DND-41 (cell line): ENCODE data around the gene ZNF275.

Experiments
- ATAC-seq: fragments of 200-7000 bp; cut with Tn5 transposase; 3 replicates; pipeline ENCODE4 v1.9.1; 2021; ENCODE audit warnings: low read depth; ENCODE audit not compliant: insufficient read depth
- DNase-seq: peaks from one replicate; pipeline ENCODE4 v3.0.0-alpha.2; 2020
- H2AFZ ChIP-seq: 2 replicates; pipeline ENCODE4 v1.6.0; 2012; ENCODE audit warnings: low read depth, low read length
- H3K27ac ChIP-seq: 2 replicates; pipeline ENCODE4 v1.5.1; 2012; ENCODE audit warnings: low read length, inconsistent platforms
- H3K27me3 ChIP-seq: fragments of 200-600 bp; sonication (generic); 2 replicates; pipeline ENCODE4 v1.6.0; 2012; ENCODE audit warnings: low read length, mild to moderate bottlenecking, inconsistent platforms; ENCODE audit not compliant: insufficient read depth, poor library complexity
- H3K36me3 ChIP-seq: 2 replicates; pipeline ENCODE4 v1.5.1; 2012; ENCODE audit warnings: low read length, inconsistent platforms; ENCODE audit not compliant: insufficient read depth
- H3K4me1 ChIP-seq: 2 replicates; pipeline ENCODE4 v1.5.1; 2012; ENCODE audit warnings: mild to moderate bottlenecking, low read length; ENCODE audit not compliant: insufficient read depth
- H3K4me2 ChIP-seq: 2 replicates; pipeline ENCODE4 v1.6.0; 2012; ENCODE audit warnings: mild to moderate bottlenecking, moderate library complexity, low read length, inconsistent platforms; ENCODE audit not compliant: insufficient read depth
- H3K4me3 ChIP-seq, 2 experiments: fragments of 200-600 bp in 1 of 2; shearing (Covaris generic) in 1 of 2; 2 replicates each; pipeline ENCODE4 v1.5.1; 2012 to 2016; ENCODE audit warnings: inconsistent platforms in 2 of 2, low read length in 2 of 2, mild to moderate bottlenecking in 2 of 2, low read depth in 1 of 2, moderate library complexity in 1 of 2
- H3K79me2 ChIP-seq: 2 replicates; pipeline ENCODE4 v1.6.0; 2012; ENCODE audit warnings: low read length, inconsistent platforms; ENCODE audit not compliant: insufficient read depth
- H3K9ac ChIP-seq: 2 replicates; pipeline ENCODE4 v1.6.0; 2012; ENCODE audit warnings: low read depth, mild to moderate bottlenecking, inconsistent platforms, low read length, moderate library complexity
- H3K9me3 ChIP-seq: 2 replicates; pipeline ENCODE4 v1.5.1; 2012; ENCODE audit warnings: low read length, moderate library complexity, mild to moderate bottlenecking, inconsistent platforms; ENCODE audit not compliant: insufficient read depth, severe bottlenecking
- H4K20me1 ChIP-seq: 2 replicates; pipeline ENCODE4 v1.6.0; 2012; ENCODE audit warnings: low read length; ENCODE audit not compliant: insufficient read depth
- EZH2 ChIP-seq: IDR thresholded peaks from 3 replicates; pipeline ENCODE4 v1.6.1; 2012; ENCODE audit warnings: borderline replicate concordance, low read depth, mild to moderate bottlenecking, moderate library complexity, low read length, inconsistent platforms; ENCODE audit not compliant: severe bottlenecking
- TF ChIP-seq, protein P1 (sequence below): IDR thresholded peaks from 2 replicates; pipeline ENCODE4 v1.5.1; 2012; ENCODE audit warnings: borderline replicate concordance, low read length, moderate library complexity, mild to moderate bottlenecking; ENCODE audit not compliant: poor library complexity, severe bottlenecking; ENCODE audit errors: extremely low read depth

Gene ZNF275

DNA sequence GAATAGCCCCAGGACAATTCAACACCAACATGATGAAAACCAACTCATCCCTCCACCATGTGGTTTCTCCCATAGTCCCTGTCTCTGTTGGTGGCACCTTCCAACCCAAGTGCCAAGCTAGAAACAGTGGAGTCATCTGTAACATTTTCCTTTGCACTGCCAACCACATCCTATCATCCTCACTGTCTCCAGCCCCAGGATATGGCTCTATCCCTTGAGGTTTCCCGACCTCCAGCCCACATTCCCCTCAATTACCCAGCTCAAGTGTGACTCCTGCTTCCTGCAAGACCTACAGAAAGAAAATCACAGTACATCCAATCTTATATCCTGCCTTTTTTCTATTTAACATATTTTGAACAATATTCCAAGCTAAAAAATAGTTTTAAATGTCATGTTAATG, 36.6 kb upstream of the ZNF275 start:
- no peak overlapping the region for H2AFZ ChIP-seq
- no peak for DNase-seq
- no peak overlapping the region for H3K27ac ChIP-seq
- no peak for ATAC-seq
- no peaks in the 10 kb centered on the region for H3K36me3 ChIP-seq
- H3K4me3 ChIP-seq: no peak overlapping the region
- TF ChIP-seq, protein P1, sequence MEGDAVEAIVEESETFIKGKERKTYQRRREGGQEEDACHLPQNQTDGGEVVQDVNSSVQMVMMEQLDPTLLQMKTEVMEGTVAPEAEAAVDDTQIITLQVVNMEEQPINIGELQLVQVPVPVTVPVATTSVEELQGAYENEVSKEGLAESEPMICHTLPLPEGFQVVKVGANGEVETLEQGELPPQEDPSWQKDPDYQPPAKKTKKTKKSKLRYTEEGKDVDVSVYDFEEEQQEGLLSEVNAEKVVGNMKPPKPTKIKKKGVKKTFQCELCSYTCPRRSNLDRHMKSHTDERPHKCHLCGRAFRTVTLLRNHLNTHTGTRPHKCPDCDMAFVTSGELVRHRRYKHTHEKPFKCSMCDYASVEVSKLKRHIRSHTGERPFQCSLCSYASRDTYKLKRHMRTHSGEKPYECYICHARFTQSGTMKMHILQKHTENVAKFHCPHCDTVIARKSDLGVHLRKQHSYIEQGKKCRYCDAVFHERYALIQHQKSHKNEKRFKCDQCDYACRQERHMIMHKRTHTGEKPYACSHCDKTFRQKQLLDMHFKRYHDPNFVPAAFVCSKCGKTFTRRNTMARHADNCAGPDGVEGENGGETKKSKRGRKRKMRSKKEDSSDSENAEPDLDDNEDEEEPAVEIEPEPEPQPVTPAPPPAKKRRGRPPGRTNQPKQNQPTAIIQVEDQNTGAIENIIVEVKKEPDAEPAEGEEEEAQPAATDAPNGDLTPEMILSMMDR: no peak
- no peaks in the 10 kb centered on the region for H3K79me2 ChIP-seq
- H3K4me2 ChIP-seq: no peak overlapping the region
- H4K20me1 ChIP-seq: no peaks in the 10 kb centered on the region
- H3K9me3 ChIP-seq: no peaks in the 10 kb centered on the region
- peaks cover 4% of the 10 kb centered on the region; the same call in 1 of the 2 replicates for H3K4me1 ChIP-seq
- H3K27me3 ChIP-seq: no peaks in the 10 kb centered on the region
- H3K9ac ChIP-seq: no peak overlapping the region

GRCh38 chrX:153299855-153300254, 34.1 kb upstream of the ZNF275 start:
- Histone ChIP-seq H3K4me2 (no peak overlapping the region), H3K27me3 (no peaks in the 10 kb centered on the region), H4K20me1 (no peaks in the 10 kb centered on the region), H3K9me3 (no peaks in the 10 kb centered on the region), H3K79me2 (no peaks in the 10 kb centered on the region), H2AFZ (no peak overlapping the region), H3K4me1 (no peaks in the 10 kb centered on the region), H3K27ac (no peak overlapping the region), H3K36me3 (no peaks in the 10 kb centered on the region), H3K9ac (no peak overlapping the region), H3K4me3 (no peak overlapping the region)
- DNase-seq (no peak), ATAC-seq (no peak)
- no peak for TF ChIP-seq EZH2
- TF ChIP-seq, protein P1: no peak

DNA sequence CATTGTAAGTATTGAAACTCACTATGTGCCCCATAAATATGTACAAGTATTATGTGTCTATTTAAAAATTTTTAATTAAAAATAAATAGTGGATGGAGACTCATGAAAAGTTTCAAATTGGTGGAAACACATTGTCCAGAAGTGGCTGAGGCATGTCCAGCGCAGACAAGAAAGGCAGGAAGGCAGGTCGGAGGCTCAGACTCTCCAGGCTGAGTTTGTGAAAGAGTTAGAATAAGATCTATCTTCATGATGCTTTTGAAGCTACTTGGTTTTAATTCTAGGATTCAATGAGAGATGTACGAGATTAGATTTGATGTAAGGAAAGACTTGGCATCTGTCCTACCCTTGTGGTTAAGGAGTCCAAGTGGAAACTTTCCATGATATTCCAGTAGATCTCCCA, 32.2 kb upstream of the ZNF275 start:
- no peak overlapping the region for H3K4me3 ChIP-seq
- H3K36me3 ChIP-seq: no peaks in the 10 kb centered on the region
- no peaks in the 10 kb centered on the region for H3K4me1 ChIP-seq
- H2AFZ ChIP-seq: no peak overlapping the region
- ATAC-seq: no peak
- H4K20me1 ChIP-seq: no peaks in the 10 kb centered on the region
- no peak overlapping the region for H3K4me2 ChIP-seq
- H3K27me3 ChIP-seq: no peaks in the 10 kb centered on the region
- no peak overlapping the region for H3K9ac ChIP-seq
- TF ChIP-seq EZH2: no peak
- TF ChIP-seq, protein P1: no peak
- H3K9me3 ChIP-seq: no peaks in the 10 kb centered on the region
- no peak for DNase-seq
- H3K27ac ChIP-seq: no peak overlapping the region
- H3K79me2 ChIP-seq: no peaks in the 10 kb centered on the region

GRCh38 chrX:153302796-153303195, 31.2 kb upstream of the ZNF275 start:
- H3K9ac ChIP-seq: no peak overlapping the region
- no peak overlapping the region for H2AFZ ChIP-seq
- H3K79me2 ChIP-seq: no peaks in the 10 kb centered on the region
- no peaks in the 10 kb centered on the region for H4K20me1 ChIP-seq
- no peak for TF ChIP-seq EZH2
- TF ChIP-seq, protein P1: no peak
- H3K36me3 ChIP-seq: no peaks in the 10 kb centered on the region
- DNase-seq (no peak), ATAC-seq (no peak)
- no peaks in the 10 kb centered on the region for H3K4me1 ChIP-seq
- no peak overlapping the region for H3K4me3 ChIP-seq
- no peaks in the 10 kb centered on the region for H3K9me3 ChIP-seq
- H3K27me3 ChIP-seq: no peaks in the 10 kb centered on the region
- H3K4me2 ChIP-seq: no peak overlapping the region
- no peak overlapping the region for H3K27ac ChIP-seq
